ENCODE results near the gene FOXK1. TPM values are rescaled to one million over a fixed set of nuclear protein-coding genes. Genes with fewer than 3 reads are reported as not detected.

FOXK1 gene
- total RNA-seq, 1 donor from 2014 or later: 41.7 TPM

DNA sequence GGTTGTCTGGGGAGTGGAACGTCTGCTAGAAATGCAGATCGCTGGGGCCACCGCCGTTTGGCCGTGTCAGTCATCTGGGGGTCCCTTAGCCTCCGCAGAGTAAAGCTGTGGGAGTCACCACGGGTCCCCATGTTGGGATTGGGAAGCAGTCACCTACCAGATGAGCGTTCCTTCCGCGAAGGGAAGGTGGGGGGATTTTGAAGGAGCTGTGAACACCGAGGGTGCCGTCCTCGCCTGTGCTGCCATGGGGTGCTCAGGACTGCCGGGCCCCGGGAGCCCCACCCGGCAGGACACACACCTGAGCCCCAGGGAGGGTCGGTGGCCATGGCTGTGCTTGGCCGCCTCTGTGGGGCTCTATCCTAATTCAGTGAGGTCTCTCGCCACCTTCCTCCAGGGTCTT is 47.2 kb downstream of the FOXK1 start:
- H3K4me3 Mint-ChIP-seq (ENCODE audit: unreplicated experiment): no peak overlapping the region
- peaks cover 2% of the 10 kb centered on the region for H3K27me3 Mint-ChIP-seq (ENCODE audit: unreplicated experiment)
- peaks cover 19% of the 10 kb centered on the region for H3K9me3 Mint-ChIP-seq (ENCODE audit: unreplicated experiment)
- no peak for DNase-seq
- H3K27ac Mint-ChIP-seq (ENCODE audit: unreplicated experiment): peak overlapping the region; percentile 38
- H3K36me3 Mint-ChIP-seq (ENCODE audit: unreplicated experiment): no peaks in the 10 kb centered on the region
- peaks cover 26% of the 10 kb centered on the region for H3K4me1 Mint-ChIP-seq (ENCODE audit: low read depth, unreplicated experiment)
- TF ChIP-seq, protein P1, sequence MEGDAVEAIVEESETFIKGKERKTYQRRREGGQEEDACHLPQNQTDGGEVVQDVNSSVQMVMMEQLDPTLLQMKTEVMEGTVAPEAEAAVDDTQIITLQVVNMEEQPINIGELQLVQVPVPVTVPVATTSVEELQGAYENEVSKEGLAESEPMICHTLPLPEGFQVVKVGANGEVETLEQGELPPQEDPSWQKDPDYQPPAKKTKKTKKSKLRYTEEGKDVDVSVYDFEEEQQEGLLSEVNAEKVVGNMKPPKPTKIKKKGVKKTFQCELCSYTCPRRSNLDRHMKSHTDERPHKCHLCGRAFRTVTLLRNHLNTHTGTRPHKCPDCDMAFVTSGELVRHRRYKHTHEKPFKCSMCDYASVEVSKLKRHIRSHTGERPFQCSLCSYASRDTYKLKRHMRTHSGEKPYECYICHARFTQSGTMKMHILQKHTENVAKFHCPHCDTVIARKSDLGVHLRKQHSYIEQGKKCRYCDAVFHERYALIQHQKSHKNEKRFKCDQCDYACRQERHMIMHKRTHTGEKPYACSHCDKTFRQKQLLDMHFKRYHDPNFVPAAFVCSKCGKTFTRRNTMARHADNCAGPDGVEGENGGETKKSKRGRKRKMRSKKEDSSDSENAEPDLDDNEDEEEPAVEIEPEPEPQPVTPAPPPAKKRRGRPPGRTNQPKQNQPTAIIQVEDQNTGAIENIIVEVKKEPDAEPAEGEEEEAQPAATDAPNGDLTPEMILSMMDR (IDR thresholded peaks at IDR 0.05; ENCODE audit: partially characterized antibody, unreplicated experiment): no peak

DNA sequence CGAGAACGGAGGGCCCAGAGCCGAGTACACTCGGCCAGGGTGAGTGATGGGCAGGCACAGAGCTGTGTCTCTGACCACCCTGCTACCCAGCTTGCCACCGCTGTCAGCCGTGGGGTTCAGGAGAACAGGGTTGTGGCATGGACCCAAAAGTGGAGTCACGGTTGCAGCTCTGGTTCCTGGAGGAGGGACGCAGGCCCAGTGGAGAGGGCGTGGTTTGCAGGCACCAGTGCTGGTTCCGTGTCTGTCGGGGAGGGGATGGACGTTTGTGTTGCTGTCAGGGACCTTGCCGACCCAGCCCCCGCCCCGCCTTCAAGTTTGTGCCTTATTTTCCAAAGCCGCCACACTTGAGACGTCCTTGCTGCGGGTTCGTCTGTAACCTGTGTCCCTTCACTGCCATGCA is 48.2 kb downstream of the FOXK1 start:
- peaks cover 19% of the 10 kb centered on the region for H3K9me3 Mint-ChIP-seq (ENCODE audit: unreplicated experiment)
- peaks cover 22% of the 10 kb centered on the region for H3K4me1 Mint-ChIP-seq (ENCODE audit: low read depth, unreplicated experiment)
- no peak overlapping the region for H3K4me3 Mint-ChIP-seq (ENCODE audit: unreplicated experiment)
- no peaks in the 10 kb centered on the region for H3K36me3 Mint-ChIP-seq (ENCODE audit: unreplicated experiment)
- H3K27me3 Mint-ChIP-seq (ENCODE audit: unreplicated experiment): no peaks in the 10 kb centered on the region
- DNase-seq: no peak
- no peak overlapping the region for H3K27ac Mint-ChIP-seq (ENCODE audit: unreplicated experiment)
- TF ChIP-seq, protein P1 (IDR thresholded peaks at IDR 0.05; ENCODE audit: partially characterized antibody, unreplicated experiment): no peak

DNA sequence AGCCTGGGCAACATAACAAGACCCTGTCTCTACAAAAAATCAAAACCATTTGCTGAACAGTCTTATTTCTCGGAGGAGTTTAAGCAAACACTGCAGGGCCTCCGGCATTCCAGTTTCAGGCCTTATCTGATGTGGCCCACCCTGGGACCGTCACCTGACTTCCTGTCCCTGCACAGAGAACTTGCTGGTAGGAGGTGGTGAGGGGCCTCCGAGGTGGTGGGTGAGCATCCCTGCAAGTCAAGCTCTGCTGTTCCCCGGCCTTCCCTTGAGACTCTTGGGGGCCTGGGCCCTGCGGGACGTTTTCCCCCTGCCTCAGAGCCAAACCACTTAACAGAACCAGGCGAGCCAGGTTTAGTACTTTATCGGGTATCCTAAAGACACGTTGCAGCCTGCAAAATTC is 48.9 kb downstream of the FOXK1 start:
- H3K4me1 Mint-ChIP-seq (ENCODE audit: low read depth, unreplicated experiment): peaks cover 18% of the 10 kb centered on the region
- no peak overlapping the region for H3K27ac Mint-ChIP-seq (ENCODE audit: unreplicated experiment)
- peaks cover 2% of the 10 kb centered on the region for H3K27me3 Mint-ChIP-seq (ENCODE audit: unreplicated experiment)
- H3K36me3 Mint-ChIP-seq (ENCODE audit: unreplicated experiment): no peaks in the 10 kb centered on the region
- TF ChIP-seq, protein P1 (IDR thresholded peaks at IDR 0.05; ENCODE audit: partially characterized antibody, unreplicated experiment): no peak
- DNase-seq: no peak
- peaks cover 16% of the 10 kb centered on the region for H3K9me3 Mint-ChIP-seq (ENCODE audit: unreplicated experiment)
- H3K4me3 Mint-ChIP-seq (ENCODE audit: unreplicated experiment): no peak overlapping the region

GRCh38 chr7:4731803-4732202 is 49.7 kb downstream of the FOXK1 start:
- Mint-ChIP-seq H3K27me3 (ENCODE audit: unreplicated experiment) (peaks cover 2% of the 10 kb centered on the region), H3K36me3 (ENCODE audit: unreplicated experiment) (no peaks in the 10 kb centered on the region), H3K9me3 (ENCODE audit: unreplicated experiment) (peaks cover 16% of the 10 kb centered on the region), H3K27ac (ENCODE audit: unreplicated experiment) (no peak overlapping the region), H3K4me3 (ENCODE audit: unreplicated experiment) (no peak overlapping the region), H3K4me1 (ENCODE audit: low read depth, unreplicated experiment) (peaks cover 17% of the 10 kb centered on the region)
- DNase-seq: no peak
- TF ChIP-seq, protein P1 (IDR thresholded peaks at IDR 0.05; ENCODE audit: partially characterized antibody, unreplicated experiment): no peak

DNA sequence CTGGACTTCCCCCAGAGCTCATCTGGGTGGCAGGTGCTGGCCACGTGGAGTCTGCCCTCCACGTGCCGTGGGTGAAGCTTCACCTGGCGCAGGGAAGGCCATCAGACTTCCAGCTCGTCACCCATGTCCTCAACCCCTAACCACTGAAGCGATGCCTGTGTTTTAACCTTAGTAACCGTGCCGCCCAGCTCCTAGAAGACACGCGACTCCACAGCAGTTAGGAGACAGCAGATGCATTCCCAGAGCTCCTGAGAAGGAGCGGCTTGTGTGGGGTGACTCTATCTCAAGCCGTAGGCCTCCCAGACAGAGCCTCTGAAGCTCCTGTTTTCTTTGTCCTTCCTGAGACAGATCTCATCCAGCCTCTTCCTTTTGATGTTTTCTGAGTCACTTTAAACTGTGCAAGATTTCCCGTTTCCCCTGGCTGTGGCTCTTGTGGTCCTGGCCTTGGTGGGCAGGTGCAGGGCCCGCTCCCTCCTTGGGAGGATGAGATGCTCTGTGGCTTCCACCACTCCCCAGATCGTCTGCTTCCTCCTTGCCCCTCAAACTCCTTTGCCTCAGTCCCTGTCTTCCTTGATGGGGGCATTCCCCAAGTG is 51.9 kb downstream of the FOXK1 start:
- H3K4me1 Mint-ChIP-seq (ENCODE audit: low read depth, unreplicated experiment): peaks cover 12% of the 10 kb centered on the region
- TF ChIP-seq, protein P1 (IDR thresholded peaks at IDR 0.05; ENCODE audit: partially characterized antibody, unreplicated experiment): no peak
- H3K27ac Mint-ChIP-seq (ENCODE audit: unreplicated experiment): peak overlapping the region; percentile 34
- H3K4me3 Mint-ChIP-seq (ENCODE audit: unreplicated experiment): no peak overlapping the region
- no peaks in the 10 kb centered on the region for H3K36me3 Mint-ChIP-seq (ENCODE audit: unreplicated experiment)
- DNase-seq: no peak
- H3K27me3 Mint-ChIP-seq (ENCODE audit: unreplicated experiment): peaks cover 6% of the 10 kb centered on the region
- peaks cover 8% of the 10 kb centered on the region for H3K9me3 Mint-ChIP-seq (ENCODE audit: unreplicated experiment)

Data from glutamatergic neuron (in vitro differentiated cells).